Suprapubic skin (tissue), 4 donors: ENCODE measurements around the gene MRM2.

ENCODE experiments used
- CTCF ChIP-seq, 2 donors: fragments of 200-600 bp in 1 of 2; fragments of 450-650 bp in 1 of 2; sonication (generic) in 1 of 2; IDR thresholded peaks; one replicate each; pipeline ENCODE4 v1.5.1; 2016 to 2019; ENCODE audit warnings: antibody characterized with exemption in 2 of 2, mild to moderate bottlenecking in 1 of 2, moderate library complexity in 1 of 2
- EP300 ChIP-seq: sonication (generic); formaldehyde crosslinking; IDR thresholded peaks from one replicate; pipeline ENCODE4 v1.6.1; 2017; ENCODE audit warnings: antibody characterized with exemption
- POLR2A ChIP-seq, 2 donors: fragments of 450-650 bp; IDR thresholded peaks; one replicate each; pipeline ENCODE4 v1.6.1; 2017; ENCODE audit warnings: antibody characterized with exemption in 2 of 2, mild to moderate bottlenecking in 2 of 2, moderate library complexity in 2 of 2
- POLR2AphosphoS5 ChIP-seq, 3 donors: sonication (generic); formaldehyde crosslinking; IDR thresholded peaks; one replicate each; pipeline ENCODE4 v1.6.1; 2017; ENCODE audit warnings: antibody characterized with exemption in 3 of 3

GRCh38 chr7:2211926-2212325, 30.1 kb downstream of the MRM2 start:
- no peak for TF ChIP-seq CTCF (IDR thresholded peaks at IDR 0.05)
- no peak for TF ChIP-seq POLR2A (IDR thresholded peaks at IDR 0.05)
- no peak for TF ChIP-seq POLR2AphosphoS5 (IDR thresholded peaks at IDR 0.05)
- no peak for TF ChIP-seq EP300
